ENCODE data around the gene CST5. TPM values are rescaled to one million over a fixed set of nuclear protein-coding genes. Genes with fewer than 3 reads are reported as not detected.
"Not testable (repeated sequence)": the region's sequence is repeated elsewhere in the genome, so short reads cannot be mapped to it uniquely, and the experiment has no call there.

Gene CST5
- total and polyA plus RNA-seq, 3 donors from 2014 or later: not detected

DNA sequence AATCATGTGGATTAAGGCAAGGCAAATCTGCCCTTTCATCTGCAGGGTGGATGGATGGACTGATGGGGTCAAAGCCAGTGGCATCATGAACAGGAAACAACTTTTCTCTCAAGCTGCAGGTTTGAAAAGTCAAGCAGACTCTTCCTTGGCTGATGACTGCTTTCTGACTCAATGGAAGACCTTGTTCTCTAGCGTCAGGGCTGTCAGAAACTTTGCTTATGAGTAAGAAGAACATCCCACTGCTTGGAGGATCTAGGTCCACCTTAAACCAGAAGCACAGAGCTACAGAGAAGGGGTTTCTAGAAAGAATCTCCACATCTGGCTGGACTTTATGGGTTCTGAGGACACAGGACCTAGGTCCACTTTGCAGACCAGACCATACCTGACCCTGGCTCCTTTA is 36.3 kb upstream of the CST5 start:
- H3K4me1 ChIP-seq: no peaks in the 10 kb centered on the region
- no peak overlapping the region for H3K27ac ChIP-seq
- WGBS, 2 donors: 63 to 75% methylated on average over 1 of the region's 1 CpG
- DNase-seq: no peak
- intact Hi-C loops (cut with DNase I; ENCODE audit: low total_unique reads): no loop called here
- H3K4me3 ChIP-seq: no peak overlapping the region
- H3K36me3 ChIP-seq (ENCODE audit: low read depth, missing control alignments): no peaks in the 10 kb centered on the region
- no peaks in the 10 kb centered on the region for H3K9me3 ChIP-seq
- TF ChIP-seq, protein P1, sequence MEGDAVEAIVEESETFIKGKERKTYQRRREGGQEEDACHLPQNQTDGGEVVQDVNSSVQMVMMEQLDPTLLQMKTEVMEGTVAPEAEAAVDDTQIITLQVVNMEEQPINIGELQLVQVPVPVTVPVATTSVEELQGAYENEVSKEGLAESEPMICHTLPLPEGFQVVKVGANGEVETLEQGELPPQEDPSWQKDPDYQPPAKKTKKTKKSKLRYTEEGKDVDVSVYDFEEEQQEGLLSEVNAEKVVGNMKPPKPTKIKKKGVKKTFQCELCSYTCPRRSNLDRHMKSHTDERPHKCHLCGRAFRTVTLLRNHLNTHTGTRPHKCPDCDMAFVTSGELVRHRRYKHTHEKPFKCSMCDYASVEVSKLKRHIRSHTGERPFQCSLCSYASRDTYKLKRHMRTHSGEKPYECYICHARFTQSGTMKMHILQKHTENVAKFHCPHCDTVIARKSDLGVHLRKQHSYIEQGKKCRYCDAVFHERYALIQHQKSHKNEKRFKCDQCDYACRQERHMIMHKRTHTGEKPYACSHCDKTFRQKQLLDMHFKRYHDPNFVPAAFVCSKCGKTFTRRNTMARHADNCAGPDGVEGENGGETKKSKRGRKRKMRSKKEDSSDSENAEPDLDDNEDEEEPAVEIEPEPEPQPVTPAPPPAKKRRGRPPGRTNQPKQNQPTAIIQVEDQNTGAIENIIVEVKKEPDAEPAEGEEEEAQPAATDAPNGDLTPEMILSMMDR (IDR thresholded peaks at IDR 0.05): no peak
- no peak for TF ChIP-seq POLR2A (IDR thresholded peaks at IDR 0.05)
- no peaks in the 10 kb centered on the region for H3K27me3 ChIP-seq

DNA sequence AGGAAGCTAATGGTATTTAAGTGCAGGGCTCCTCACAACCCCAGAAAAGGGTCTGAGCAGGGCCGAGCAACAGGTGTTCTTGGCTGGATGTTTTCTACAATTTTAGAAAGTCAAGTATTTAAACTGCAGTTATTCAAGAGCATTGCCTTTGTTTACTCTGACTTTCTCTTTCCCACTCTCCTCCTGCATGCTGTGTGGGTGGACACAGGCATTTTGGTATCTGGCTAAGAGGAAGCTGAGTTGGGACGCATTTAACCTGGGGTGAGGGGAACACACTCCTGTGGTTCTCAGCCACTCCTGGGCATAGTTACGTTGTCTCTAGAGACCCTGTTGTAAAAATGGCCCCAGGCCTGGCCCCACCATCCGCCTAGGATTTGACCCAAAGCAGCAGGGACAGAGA is 34.9 kb upstream of the CST5 start:
- H3K4me1 ChIP-seq; H3K9me3 ChIP-seq; H3K36me3 ChIP-seq (ENCODE audit: low read depth, missing control alignments); H3K4me3 ChIP-seq; DNase-seq; H3K27me3 ChIP-seq; intact Hi-C loops (cut with DNase I; ENCODE audit: low total_unique reads); H3K27ac ChIP-seq: not testable (repeated sequence)
- 74 to 86% methylated on average over 4 of the region's 4 CpGs for WGBS, 2 donors

DNA sequence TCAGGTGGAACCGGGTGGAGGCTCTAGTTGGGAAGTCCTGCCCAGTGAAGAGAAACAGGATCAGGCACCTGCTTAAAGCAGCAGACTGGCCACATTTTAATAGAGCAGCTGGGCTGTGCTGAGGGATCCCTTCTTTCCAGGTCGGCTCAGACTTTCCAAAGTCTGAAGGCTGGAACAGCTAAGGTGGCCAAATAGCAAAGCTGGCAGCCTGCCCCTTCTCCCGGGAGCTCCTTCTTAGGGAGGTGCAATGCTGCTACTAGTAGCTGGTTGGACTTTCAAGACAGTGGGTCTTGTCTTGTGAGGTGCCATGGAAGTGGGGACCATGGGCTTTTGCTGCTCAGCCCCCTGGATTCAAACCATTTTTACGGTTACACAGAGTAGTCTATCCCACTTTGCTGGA is 30.7 kb upstream of the CST5 start:
- Histone ChIP-seq H3K4me3 (no peak overlapping the region), H3K27me3 (no peaks in the 10 kb centered on the region), H3K9me3 (no peaks in the 10 kb centered on the region), H3K36me3 (ENCODE audit: low read depth, missing control alignments) (no peaks in the 10 kb centered on the region), H3K27ac (no peak overlapping the region), H3K4me1 (no peaks in the 10 kb centered on the region)
- 80 to 86% methylated on average over 2 to 4 of the region's 4 CpGs for WGBS, 2 donors
- DNase-seq: no peak
- TF ChIP-seq, protein P1 (IDR thresholded peaks at IDR 0.05): no peak
- no peak for TF ChIP-seq POLR2A (IDR thresholded peaks at IDR 0.05)
- intact Hi-C loops (cut with DNase I; ENCODE audit: low total_unique reads): no loop called here

DNA sequence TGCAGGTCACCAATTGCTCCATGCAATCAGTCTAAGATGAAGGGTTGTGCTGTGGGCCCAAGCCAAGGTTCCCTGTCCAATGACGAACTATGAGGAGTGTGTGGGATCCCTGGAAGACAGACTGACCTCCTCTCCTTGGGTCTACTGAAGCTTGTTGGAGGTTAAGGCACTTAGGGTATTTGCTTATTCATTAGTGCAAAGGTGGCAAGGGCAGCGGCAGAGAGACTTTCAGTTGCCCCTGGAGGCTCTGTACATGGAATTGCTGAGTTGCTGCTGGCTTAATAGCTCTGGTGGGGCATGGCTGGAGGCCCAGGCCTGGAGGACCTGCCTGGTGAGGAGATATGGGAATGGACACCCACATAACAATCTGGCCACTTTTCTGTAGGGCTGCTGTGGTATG is 29.8 kb upstream of the CST5 start:
- H3K27ac ChIP-seq: no peak overlapping the region
- intact Hi-C loops (cut with DNase I; ENCODE audit: low total_unique reads): loop anchor here (10.0 kb wide), 1 partner anchor 75 kb away; no protein-coding TSS in a partner anchor
- DNase-seq: no peak
- H3K4me1 ChIP-seq: no peaks in the 10 kb centered on the region
- no peak overlapping the region for H3K4me3 ChIP-seq
- H3K36me3 ChIP-seq (ENCODE audit: low read depth, missing control alignments): no peaks in the 10 kb centered on the region
- TF ChIP-seq, protein P1 (IDR thresholded peaks at IDR 0.05): no peak
- no peak for TF ChIP-seq POLR2A (IDR thresholded peaks at IDR 0.05)
- H3K9me3 ChIP-seq: no peaks in the 10 kb centered on the region
- WGBS, 2 donors: 89 to 100% methylated on average over 2 of the region's 2 CpGs
- no peaks in the 10 kb centered on the region for H3K27me3 ChIP-seq

DNA sequence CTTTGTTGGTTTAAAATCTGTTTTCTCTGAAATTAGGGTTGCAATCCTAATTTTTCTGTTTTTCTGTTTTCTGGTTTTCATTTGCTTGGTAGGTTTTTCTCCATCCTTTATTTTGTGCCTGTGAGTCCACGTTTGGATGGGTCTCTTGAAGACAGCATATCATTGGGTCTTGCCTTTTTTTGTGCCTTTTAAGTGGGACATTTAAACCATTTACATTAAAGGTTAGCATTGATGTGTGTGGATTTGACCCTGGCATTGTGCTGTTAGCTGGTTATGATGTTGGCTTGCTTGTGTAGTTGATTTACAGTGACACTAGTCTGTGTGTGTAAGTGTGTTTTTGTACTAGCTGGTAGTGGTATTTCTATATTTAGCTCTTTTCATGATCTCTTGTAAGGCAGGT is 28.0 kb upstream of the CST5 start:
- no peak for TF ChIP-seq POLR2A (IDR thresholded peaks at IDR 0.05)
- Histone ChIP-seq H3K27me3 (no peaks in the 10 kb centered on the region), H3K4me1 (no peaks in the 10 kb centered on the region), H3K27ac (no peak overlapping the region), H3K36me3 (ENCODE audit: low read depth, missing control alignments) (no peaks in the 10 kb centered on the region), H3K9me3 (no peaks in the 10 kb centered on the region), H3K4me3 (no peak overlapping the region)
- intact Hi-C loops (cut with DNase I; ENCODE audit: low total_unique reads): loop anchor here (10.0 kb wide), 1 partner anchor 73 kb away; no protein-coding TSS in a partner anchor
- no peak for DNase-seq
- 16 to 40% methylated on average over 1 of the region's 1 CpG for WGBS, 2 donors

DNA sequence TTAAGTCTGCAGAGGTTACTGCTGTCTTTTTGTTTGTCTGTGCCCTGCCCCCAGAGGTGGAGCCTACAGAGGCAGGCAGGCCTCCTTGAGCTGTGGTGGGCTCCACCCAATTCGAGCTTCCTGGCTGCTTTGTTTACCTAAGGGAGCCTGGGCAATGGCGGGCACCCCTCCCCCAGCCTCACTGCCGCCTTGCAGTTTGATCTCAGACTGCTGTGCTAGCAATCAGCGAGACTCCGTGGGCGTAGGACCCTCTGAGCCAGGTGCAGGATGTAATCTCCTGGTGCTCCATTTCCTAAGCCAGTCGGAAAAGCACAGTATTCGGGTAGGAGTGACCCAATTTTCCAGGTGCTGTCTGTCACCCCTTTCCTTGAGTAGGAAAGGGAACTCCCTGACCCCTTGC is 22.8 kb upstream of the CST5 start:
- 40 to 41% methylated on average over 5 to 8 of the region's 8 CpGs for WGBS, 2 donors
- not testable (repeated sequence) for DNase-seq; H3K27me3 ChIP-seq; H3K4me1 ChIP-seq; H3K9me3 ChIP-seq; H3K27ac ChIP-seq; H3K36me3 ChIP-seq (ENCODE audit: low read depth, missing control alignments); H3K4me3 ChIP-seq
- intact Hi-C loops (cut with DNase I; ENCODE audit: low total_unique reads): loop anchor here (10.0 kb wide), 1 partner anchor 68 kb away; no protein-coding TSS in a partner anchor

DNA sequence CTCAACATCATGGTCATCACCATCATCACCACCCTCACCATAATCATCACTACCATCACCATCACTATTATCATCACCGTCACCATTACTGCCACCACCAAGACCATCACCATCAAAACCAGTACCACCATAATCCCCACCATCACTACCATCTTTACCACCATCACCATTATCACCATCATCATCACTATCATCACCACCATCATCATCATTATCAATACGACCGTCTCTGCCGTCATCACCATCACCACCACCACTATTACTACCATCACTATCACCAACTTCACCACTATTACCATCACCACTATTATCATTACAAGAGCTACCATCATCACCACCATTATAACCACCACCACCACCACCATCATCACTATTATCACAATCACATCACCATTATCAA is 11.3 kb upstream of the CST5 start:
- H3K4me1 ChIP-seq; H3K27ac ChIP-seq; H3K9me3 ChIP-seq; intact Hi-C loops (cut with DNase I; ENCODE audit: low total_unique reads); H3K27me3 ChIP-seq; DNase-seq; H3K4me3 ChIP-seq; H3K36me3 ChIP-seq (ENCODE audit: low read depth, missing control alignments): not testable (repeated sequence)
- 82 to 83% methylated on average over 4 of the region's 4 CpGs for WGBS, 2 donors
